Gastrocnemius medialis (tissue), 4 donors: ENCODE data around the gene ZBTB22.

Source experiments
- POLR2A ChIP-seq, 2 donors: fragments of 450-650 bp; IDR thresholded peaks; one replicate each; pipeline ENCODE4 v1.6.1; 2017; ENCODE audit warnings: antibody characterized with exemption in 2 of 2, mild to moderate bottlenecking in 2 of 2, moderate library complexity in 2 of 2
- TF ChIP-seq, protein P1 (sequence below), 5 experiments: fragments of 450-650 bp in 3 of 5; fragments of 200-600 bp in 2 of 5; sonication (generic) in 2 of 5; IDR thresholded peaks in 4 of 5; conservative IDR thresholded peaks in 1 of 5; 1 replicate in 4 of 5; 2 replicates in 1 of 5; pipeline ENCODE4 v1.5.1; 2016 to 2019; ENCODE audit warnings: antibody characterized with exemption in 5 of 5, mild to moderate bottlenecking in 3 of 5, moderate library complexity in 3 of 5

- TF ChIP-seq, protein P1, sequence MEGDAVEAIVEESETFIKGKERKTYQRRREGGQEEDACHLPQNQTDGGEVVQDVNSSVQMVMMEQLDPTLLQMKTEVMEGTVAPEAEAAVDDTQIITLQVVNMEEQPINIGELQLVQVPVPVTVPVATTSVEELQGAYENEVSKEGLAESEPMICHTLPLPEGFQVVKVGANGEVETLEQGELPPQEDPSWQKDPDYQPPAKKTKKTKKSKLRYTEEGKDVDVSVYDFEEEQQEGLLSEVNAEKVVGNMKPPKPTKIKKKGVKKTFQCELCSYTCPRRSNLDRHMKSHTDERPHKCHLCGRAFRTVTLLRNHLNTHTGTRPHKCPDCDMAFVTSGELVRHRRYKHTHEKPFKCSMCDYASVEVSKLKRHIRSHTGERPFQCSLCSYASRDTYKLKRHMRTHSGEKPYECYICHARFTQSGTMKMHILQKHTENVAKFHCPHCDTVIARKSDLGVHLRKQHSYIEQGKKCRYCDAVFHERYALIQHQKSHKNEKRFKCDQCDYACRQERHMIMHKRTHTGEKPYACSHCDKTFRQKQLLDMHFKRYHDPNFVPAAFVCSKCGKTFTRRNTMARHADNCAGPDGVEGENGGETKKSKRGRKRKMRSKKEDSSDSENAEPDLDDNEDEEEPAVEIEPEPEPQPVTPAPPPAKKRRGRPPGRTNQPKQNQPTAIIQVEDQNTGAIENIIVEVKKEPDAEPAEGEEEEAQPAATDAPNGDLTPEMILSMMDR (IDR thresholded peaks at IDR 0.05 in 4 of 5, conservative IDR thresholded peaks at IDR 0.05 in 1 of 5): peak in 3 of 5 experiments; percentile 39 to 44 (median 44)
- no peak for TF ChIP-seq POLR2A (IDR thresholded peaks at IDR 0.05)
Measured at GRCh38 chr6:33279971-33280511, 37.5 kb downstream of the ZBTB22 start.
